ENCODE data around the gene PAPSS2.

PAPSS2 gene

GRCh38 chr10:87794285-87794684 lies 134.6 kb downstream of the PAPSS2 start:
- no peaks in the 10 kb centered on the region for H3K27me3 ChIP-seq (replicated peaks; ENCODE audit: control insufficient read depth, insufficient read depth, low read length)
- no peak overlapping the region; the same call in 1 of the 2 replicates for H3K4me3 ChIP-seq (replicated peaks; ENCODE audit: low read depth, low read length)
- TF ChIP-seq CTCF (IDR thresholded peaks at IDR 0.05; ENCODE audit: insufficient read depth, low read length, poor library complexity, severe bottlenecking), result no peak
- DNase-seq (ENCODE audit: extremely low read depth, insufficient read length), result no peak
- H3K36me3 ChIP-seq (ENCODE audit: control insufficient read depth, insufficient read depth, low read length), result peaks cover 5% of the 10 kb centered on the region

Data from GM06990 (cell line).